HG02623 (cell line): Measurements from ENCODE around the gene CEP41.

Source experiments
- ATAC-seq: cut with Tn5 transposase; IDR thresholded peaks from one replicate; pipeline ENCODE4 v1.9.1; 2021; ENCODE audit warnings: moderate library complexity; ENCODE audit not compliant: unreplicated experiment

CEP41 gene, protein sequence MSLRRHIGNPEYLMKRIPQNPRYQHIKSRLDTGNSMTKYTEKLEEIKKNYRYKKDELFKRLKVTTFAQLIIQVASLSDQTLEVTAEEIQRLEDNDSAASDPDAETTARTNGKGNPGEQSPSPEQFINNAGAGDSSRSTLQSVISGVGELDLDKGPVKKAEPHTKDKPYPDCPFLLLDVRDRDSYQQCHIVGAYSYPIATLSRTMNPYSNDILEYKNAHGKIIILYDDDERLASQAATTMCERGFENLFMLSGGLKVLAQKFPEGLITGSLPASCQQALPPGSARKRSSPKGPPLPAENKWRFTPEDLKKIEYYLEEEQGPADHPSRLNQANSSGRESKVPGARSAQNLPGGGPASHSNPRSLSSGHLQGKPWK

DNA sequence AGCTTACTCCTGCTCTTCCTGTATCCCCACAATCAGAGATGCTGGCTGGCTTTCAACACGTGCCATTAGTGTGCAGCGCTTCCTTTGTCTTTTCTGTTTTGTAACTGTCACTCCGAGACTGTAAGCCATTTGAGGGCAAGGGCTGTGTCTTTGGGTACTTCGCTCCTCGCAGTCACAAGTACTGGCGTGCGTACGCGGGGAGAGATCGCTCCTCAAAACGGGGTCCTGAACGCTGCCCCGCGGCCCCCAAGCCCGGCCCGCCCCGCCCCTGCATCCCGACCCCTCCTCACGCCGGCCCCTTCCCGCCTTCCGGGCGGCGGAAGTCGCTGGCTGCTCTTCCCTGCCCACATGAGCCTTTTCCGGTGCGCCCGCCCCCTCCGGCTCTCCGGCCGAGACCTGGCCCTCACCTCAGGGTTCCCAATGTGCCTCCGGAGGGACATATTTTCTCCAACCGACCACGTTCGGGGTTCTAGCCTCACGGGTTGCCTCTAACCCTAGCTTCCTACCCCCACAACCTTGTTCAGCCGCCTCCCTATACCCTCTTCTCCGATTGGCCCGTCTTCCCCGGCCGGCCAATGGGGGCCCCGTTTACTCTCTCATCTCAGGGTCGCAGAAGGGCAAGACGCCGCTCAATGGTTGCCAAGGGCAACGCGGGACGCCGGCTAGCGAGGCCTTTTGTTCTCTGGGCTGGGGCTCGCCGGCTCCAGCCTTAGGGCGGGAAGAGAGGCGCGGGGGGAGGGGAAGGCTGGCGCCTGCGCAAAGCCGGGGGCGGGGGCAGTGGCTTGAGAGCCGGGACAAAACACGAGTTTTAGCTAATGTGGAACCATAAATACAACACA lies at the start of gene CEP41:
TSS of gene CEP41 (minus strand) at position 490 of the 839 bp plus-strand sequence. CDS start at position 440, 50 bp downstream.
- ATAC-seq = peak; percentile 100

DNA sequence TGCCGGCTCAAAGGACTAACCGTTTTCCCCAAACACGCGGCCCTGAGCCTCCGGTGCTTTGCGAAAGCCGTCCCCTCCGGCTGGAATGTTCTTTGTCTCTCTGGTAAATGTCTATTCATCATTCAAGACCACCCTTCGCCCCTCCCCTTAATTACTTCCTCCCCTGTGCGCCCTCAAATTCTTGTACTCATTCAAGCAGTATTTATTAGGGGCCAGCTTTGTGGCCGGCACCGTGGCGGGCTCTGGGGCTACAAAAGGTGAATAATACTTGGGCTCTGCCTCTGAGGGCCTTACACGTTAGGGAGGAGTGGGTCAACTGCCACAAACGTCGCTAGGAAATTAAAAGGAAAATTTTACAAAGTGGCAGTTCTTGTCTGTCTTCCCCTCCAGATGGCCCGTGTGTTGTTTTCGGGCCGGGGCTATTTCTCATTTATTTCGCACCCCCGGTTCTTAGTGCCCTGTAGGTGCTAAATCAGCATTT lies 49.5 kb upstream of the CEP41 start:
- ATAC-seq = no peak

DNA sequence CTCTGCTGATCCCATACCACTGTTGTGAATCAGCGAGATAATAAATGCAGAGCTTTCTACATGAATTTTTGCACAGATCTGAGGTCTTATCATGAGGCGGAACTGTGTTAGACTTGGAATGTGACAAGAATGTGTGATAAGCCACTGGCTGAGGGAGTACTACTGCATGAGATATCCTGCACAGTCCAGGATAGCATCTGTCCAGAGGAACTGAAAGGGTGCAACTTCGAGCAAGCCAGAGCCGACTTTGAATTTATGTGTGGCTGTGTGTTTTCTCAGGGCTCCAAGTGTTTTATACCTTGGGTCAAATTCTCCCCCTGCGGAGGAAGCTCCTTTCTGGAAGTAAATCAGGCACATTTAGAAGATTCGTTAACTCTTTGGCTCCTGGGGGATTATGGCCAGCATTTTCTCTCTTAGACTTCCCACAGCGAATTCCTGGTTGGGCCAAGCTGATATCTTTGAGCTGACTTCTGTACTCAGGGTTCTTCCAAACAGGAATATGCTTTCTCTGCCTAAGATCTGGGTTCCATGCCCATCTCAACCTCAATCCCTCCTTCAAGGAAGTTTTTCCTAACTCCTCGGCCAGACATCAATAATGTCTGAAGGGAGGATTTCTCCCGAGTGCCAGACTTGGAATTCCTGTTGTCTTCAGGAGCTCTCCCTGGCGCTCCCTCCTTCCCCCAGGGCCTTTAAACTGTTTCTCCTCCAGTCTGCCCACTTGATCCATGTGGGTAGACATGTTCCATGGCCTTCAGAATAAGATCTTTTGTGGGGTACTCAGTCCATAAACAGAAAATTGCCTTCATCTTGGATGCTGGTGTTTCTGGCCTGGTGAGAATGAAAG lies 48.5 kb upstream of the CEP41 start:
- no peak for ATAC-seq

DNA sequence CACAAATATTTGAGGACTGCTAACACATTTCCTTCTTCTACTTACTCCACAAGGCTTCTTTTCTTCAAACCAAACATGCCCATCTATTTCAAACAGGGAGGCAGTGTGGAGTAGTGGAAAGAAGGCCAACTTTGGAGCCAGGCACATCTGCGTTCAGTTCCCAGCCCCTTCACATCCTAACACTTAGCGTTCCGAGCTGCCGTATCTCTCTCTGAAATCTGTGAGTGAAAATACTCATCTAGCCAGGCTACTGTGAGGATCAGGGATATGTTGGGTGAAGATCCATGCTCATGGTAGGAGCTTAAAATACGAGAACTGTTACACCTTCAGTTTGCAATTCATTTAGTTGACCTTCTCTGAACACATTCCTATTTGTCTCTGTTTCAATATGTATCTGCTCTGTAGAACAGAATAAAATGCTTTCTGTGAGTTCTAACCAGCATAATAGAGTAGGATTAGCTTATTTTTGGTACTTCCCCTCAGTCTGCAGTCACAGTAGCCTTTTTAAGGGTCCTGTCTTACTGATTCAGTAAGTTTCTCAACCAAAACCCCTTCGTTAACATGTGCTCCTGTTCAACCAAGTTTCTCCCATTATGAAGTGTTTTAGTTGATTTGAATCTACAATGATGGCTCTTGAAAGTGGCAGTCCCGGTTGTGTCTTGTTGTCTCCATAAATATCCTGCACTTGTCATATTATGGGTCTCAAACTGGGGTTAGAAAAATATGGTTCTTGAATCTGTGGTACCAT lies 47.8 kb upstream of the CEP41 start:
- ATAC-seq = no peak

DNA sequence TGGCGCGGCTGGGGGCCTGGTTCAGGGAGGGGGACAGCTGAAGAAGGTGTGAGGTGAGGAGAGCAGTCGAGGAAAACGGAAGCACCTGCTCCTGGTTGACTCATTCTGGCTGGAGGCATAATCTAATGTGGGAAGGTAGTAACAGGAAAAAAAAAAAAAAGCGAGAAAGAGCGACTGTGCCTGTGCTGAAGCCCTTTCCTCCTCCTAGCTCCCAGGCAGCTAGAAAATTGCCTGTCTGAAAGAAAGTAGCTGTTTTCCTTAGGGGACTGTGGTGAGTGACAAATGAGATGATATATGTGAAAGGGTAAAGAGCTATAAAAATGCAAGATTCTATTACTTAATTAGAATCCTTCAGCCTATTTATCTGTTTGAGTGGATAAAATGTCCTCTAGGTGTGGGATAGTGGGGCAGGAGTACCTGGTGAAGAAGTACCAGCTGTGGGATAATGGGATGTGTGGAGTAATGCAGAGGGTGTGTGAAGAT lies 46.2 kb upstream of the CEP41 start:
- ATAC-seq = no peak

DNA sequence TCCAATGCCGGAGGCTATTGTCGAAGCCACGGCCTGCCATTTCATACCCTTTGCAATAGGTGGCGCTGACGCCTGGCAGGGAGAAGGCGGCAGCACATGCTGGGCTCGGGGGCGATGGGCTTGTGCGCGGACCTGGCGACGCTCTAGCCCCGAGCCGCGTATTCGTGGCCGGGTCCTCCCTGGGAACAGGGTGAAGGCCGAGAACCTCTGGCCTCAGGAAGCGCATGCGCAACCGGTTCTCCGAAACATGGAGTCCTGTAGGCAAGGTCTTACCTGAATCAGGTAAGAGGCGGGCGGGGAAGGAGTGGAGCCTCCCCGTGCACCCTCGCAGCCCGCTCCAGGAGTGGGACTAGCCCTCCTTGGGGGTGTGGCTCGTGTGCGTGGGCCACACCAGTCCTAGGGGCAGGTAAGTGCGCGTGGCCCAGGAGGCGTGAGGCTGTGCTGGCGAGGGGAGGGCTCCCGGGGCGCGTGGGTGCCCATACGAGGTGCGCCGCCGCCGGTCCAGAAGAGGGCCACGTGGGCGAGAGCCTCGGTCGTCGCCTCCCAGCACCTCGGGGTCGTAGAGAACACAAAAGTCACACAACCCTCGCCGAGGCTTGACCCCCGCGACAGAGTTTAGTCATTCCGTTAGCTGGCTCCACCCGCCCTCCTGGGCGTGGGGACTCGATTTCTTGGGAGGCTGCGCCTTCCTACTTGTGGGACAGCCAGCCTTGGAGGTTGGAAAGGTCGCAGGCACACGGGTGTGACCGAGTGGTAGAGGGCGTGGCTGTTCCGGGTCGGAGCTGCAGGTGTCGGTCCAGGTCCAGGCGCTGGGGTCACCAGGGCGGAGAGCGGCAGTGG lies 45.5 kb upstream of the CEP41 start:
- ATAC-seq = no peak

DNA sequence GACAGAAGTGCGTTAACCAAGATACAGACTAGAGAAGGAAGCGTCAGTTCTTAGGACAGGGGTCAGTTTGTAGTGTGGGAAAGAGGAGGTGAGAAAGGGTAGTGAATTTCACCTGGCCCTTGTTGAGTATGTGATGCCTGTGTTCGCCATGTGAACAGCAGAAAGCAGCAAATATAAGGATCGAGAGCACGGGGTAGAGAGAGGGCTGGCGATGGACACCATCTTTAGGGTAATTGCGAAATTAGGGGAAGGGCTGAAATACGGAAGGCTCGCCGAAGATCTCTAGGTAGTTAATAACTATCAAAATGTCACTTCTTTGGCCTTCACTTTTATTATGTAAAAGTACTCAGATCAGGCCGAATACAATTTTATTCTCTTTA lies 44.9 kb upstream of the CEP41 start:
- no peak for ATAC-seq

DNA sequence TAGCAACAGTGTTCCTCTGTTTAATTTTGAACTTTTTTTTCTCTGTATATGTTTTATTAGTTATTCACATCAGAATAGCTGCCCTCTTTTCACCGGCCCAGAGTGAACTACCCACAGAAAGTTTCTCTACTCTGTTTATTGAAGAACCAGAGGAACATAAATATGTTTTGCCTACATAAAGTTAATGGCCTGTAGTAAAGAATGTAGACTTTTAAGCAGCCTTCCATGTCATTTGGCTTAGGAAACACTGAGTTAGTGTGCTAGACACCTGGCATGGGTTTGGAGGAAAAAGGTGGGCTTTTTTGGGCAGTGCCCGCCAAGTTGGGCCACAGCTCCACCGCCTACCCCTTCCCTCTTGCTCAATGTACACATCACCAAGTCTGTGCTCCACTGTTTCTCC lies 42.2 kb upstream of the CEP41 start:
- no peak for ATAC-seq

DNA sequence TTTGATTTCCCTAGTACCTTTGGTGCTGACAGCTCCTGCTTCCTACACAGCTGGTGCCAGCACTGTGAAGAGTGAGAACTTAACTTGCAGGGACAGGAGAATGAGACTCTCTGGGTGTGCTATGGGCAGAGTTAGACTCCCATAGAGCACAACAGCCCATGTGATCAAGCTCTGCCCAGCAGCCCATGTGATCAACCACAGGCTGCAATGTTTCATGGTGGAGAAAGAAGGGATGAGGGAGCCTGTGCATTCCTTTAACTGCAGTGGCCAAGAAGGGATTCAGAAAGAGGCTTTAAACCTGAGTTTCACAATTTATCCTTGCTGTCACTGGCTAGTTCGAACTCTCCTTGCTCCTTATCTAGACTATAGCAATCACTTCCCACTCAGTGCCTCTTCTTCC lies 41.1 kb upstream of the CEP41 start:
- no peak for ATAC-seq

DNA sequence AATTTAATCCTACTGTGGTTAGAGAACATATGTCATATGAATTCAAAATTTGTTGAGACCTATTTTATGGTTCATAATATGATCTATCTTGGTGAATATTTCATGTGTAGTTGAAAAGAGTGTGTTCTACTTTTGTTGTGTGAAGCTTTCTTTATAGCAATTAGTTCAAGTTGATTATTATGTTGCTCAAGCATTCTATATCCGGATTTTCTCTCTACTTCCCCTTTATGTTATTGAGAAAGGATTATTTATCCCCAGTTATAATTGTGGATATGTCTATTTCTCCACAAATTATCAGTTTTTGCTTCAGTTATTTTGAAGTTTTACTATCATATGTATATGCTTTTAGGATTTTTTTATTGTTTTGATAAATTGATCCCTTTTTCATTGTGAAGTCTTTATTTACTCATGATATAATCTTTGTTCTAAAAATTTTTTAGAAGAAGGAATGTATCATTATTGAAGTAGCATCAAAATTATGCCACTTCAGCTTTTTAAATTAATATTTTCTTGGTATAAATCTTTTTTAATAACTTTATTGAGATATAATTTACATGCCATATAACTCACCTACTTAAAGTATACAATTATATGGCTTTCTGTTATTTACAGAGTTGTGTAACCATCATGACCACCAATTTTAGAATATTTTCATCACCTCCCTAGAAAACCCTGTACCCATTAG lies 39.0 kb upstream of the CEP41 start:
- no peak for ATAC-seq

DNA sequence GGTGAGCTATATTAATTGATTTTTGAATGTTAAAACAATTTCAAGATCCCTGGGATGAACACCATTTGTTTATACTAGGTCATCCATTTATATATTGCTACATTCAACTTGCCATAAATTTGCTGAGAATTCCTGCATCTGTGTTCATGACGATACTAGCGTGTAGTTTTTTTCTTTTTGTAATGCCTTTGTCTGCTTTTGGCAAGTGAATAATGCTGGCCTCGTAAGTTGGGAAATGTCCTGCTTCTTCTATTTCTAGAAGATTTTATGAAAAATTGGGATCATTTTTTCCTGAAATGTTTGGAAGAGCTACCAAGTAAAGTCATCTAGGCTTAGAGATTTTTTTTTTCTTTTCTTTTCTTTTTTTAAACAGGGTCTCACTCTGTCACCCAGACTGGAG lies 38.2 kb upstream of the CEP41 start:
- no peak for ATAC-seq

DNA sequence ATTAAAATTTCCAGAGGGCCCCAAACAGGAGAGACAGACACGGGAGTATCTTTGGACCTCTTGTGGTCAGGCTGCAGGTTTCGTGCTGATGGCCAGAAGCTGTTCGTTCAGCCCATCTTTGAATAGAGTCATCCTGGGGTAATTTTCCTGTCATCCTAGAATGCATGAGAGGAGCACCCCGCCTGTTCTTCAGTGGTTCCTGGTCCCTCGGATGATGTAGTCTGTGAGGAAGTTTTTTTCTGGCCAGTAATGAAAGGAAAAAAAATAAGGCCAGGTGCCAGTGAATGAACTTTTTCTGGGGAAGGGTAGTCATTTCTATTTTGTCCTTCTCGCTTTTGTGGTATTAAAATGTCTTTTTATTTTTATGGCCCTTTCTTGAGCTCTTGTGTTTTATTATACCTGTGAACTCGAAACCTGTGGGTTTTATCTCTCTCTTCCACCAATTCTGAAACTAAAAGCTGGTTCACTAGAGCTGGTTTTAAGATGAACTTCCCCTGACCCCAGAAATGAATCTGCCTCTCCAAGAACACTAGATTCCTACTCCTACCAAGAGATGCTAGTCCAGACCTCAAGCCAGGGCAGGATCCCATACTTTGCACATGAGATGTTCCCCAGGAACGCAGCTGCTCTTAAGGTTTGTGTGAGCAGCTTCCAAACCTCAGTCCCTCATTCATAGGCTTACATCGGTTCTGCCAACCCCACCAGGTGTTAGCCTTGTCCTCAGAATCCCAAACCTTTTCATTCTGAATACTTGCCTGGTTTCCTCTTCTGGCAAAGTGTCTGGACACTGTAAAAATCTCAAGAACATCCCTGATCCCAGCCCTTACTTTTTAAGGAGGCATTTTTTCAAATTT lies 35.7 kb upstream of the CEP41 start:
- ATAC-seq = peak; percentile 86

DNA sequence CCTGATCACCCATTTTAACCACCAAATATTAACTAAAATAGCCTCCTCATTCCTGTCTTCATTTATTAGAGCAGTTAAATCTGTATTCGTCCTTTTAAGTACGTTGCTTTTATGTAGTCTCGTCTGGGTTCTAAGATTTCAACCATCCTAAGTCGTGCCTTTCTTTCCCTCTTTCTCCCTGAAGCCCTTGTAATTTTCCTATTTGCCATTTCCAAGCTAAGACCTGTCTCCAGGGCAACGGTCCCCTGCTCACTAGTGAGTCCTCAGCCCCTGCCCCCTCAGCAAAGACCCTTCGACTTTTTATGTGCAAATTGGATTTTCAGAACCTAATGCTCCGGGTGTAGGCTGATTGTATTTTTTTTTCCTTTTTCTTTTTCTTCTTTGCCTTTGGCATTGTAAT lies 35.0 kb upstream of the CEP41 start:
- ATAC-seq = no peak

DNA sequence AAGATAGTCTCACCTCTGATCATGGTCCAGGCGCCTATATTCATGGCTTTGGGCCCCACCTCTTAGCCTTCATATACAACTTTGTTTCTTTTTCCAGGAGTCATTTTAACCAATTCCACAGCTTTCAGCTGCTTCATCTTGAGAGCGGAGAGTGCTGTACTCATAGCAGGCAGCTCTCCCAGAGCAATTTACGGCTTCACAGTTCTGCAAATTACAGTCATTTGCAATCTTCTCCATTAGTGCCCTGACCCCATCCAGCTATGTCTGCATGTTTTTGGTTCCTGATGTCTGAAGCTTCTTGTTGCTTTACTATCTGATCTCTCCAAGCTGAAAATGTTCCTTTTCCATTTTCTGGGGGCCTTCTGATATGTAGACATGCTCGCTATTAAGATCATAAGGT lies 33.1 kb upstream of the CEP41 start:
- no peak for ATAC-seq

DNA sequence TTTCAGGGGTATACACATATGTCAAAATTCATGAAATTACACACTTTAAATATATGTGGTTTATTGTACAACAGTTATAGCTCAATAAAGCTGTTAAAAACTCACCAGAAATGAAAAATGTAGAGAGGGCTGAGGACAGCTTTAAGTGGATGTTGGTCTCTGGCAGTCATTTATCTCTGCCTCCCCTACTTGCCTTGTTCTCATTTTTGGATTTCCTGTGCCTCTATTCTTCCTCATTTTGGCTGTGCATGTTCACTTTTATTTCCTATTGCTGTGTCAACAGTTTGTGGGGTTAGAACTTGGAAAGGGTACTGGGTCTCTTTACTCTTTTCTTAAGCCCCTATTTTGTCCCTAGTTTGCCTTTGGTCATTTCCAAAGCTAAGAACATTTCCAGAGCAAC lies 32.5 kb upstream of the CEP41 start:
- no peak for ATAC-seq

DNA sequence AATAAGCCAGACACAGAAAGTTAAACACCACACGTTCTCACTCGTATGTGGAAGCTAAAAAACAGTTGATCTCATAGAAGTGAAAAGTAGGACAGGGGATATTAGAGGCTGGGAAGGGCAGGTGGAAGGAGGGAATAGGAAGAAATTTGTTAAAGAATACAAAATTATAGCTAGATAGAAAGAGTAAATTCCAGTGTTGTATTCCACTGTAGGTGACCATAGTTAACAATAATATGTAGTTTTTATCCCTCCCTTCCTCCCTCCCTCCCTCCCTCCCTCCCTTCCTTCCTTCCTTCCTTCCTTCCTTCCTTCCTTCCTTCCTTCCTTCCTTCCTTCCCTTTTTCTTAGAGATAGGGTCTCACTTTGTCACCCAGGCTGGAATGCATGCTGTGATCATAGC lies 31.2 kb upstream of the CEP41 start:
- no peak for ATAC-seq

DNA sequence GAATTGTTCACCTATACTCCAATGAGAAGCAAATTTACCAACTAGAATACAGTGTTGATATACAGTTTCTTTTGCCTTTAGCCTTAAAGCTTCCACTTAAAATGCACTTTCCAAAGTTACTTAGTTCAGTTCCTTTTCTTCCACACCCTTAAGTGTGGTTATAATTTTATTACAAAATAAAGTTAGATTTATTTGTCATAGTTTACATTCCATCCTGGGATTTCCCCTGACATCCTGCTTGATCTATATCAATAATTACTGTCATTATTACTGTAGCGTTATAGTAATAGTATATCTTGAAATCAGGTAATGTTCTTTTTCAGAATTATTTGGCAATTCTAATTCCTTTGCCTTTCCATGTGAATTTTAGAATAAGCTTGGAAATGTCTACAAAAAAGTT lies 27.8 kb upstream of the CEP41 start:
- ATAC-seq = no peak
